Neural cell (in vitro differentiated cells): ENCODE results near the gene NDUFB7.
"Not testable (repeated sequence)": the region's sequence is repeated elsewhere in the genome, so short reads cannot be mapped to it uniquely, and the experiment has no call there.

ENCODE experiments used
- CTCF ChIP-seq: fragments of 450-650 bp; IDR thresholded peaks from 2 replicates; pipeline ENCODE4 v1.5.1; 2014; ENCODE audit warnings: antibody characterized with exemption, mild to moderate bottlenecking, moderate library complexity; ENCODE audit not compliant: poor library complexity, severe bottlenecking
- EP300 ChIP-seq: fragments of 450-650 bp; conservative IDR thresholded peaks from 2 replicates; pipeline ENCODE4 v1.6.1; 2014; ENCODE audit warnings: antibody characterized with exemption, mild to moderate bottlenecking, moderate library complexity; ENCODE audit not compliant: poor library complexity, severe bottlenecking
- POLR2AphosphoS5 ChIP-seq: IDR thresholded peaks from 2 replicates; pipeline ENCODE4 v1.6.1; 2012
- RAD21 ChIP-seq: fragments of 450-650 bp; conservative IDR thresholded peaks from 2 replicates; pipeline ENCODE4 v1.6.1; 2014; ENCODE audit warnings: antibody characterized with exemption, mild to moderate bottlenecking, moderate library complexity
- SMC3 ChIP-seq: fragments of 450-650 bp; conservative IDR thresholded peaks from 2 replicates; pipeline ENCODE4 v1.6.1; 2014; ENCODE audit warnings: antibody characterized with exemption, mild to moderate bottlenecking, moderate library complexity; ENCODE audit not compliant: poor library complexity
- TAF1 ChIP-seq: IDR thresholded peaks from 2 replicates; pipeline ENCODE4 v1.6.1; 2012; ENCODE audit warnings: low read depth

DNA sequence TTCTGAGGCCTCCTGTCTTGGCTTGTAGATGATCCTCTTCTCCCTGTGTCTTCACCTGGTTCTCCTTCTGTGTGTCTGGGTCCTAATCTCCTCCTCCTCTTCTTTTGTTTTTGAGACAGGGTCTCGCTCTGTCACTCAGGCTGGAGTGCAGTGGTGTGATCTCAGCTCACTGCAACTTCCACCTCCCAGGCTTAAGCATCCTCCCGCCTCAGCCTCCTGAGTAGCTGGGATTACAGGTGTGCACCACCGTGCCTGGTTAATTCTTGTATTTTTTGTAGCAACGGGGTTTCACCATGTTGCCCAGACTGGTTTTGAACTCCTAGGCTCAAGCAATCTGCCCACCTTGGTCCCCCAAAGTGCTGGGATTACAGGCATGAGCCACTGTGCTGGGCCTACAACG lies 40.4 kb upstream of the NDUFB7 start:
- not testable (repeated sequence) for TF ChIP-seq CTCF, TAF1, POLR2AphosphoS5, EP300, SMC3, RAD21
